GM21423 (cell line): ENCODE measurements around the gene TBCK.

Experiments
- ATAC-seq: cut with Tn5 transposase; IDR thresholded peaks from one replicate; pipeline ENCODE4 v1.9.1; 2021; ENCODE audit warnings: mild to moderate bottlenecking, moderate library complexity; ENCODE audit not compliant: unreplicated experiment

Gene TBCK

DNA sequence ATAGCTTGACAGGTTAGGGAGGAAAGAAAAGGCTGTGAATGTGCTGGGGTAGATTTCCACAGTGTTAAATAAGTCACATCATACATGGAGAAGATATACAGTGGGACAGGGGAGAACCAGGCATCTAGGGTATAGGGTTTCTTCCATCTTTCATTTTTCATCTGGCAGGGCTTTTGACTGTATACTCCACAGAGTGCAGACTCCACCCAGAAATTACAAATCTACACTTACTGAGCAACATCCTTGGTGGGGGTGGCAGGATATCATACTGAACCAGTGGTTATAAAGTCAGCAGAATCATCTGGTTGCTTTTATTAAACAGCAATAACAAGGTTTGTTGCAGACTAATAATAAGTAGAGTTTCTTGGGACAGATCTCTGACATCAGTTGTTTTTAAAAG, 266.5 kb downstream of the TBCK start:
- ATAC-seq, result no peak

- no peak for ATAC-seq
Measured at GRCh38 chr4:106048250-106048971, 267.6 kb downstream of the TBCK start.

DNA sequence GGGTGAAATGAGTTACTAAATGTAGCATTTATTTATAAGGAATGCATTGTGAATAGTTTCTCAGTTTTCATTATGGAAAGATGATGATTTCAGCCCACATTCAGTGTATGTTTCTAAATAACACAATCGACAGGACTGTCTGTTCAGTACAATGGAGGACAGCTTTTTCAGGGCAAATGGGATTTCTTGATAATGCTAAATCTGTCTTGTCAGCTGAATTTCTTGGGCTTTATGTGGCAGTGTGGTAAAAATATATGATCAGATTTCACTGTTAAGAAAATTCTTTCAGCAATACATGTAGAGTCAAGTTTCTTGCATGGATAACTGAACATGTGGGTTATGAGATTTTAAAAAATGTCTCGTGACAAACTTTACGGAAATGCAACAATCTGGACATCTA, 269.9 kb downstream of the TBCK start:
- no peak for ATAC-seq

- ATAC-seq, result no peak
Measured at GRCh38 chr4:106041294-106042002, 274.6 kb downstream of the TBCK start.

GRCh38 chr4:106039796-106040195, 276.2 kb downstream of the TBCK start:
- ATAC-seq, result no peak

- ATAC-seq, result no peak
Measured at GRCh38 chr4:106038908-106039307, 277.1 kb downstream of the TBCK start.

DNA sequence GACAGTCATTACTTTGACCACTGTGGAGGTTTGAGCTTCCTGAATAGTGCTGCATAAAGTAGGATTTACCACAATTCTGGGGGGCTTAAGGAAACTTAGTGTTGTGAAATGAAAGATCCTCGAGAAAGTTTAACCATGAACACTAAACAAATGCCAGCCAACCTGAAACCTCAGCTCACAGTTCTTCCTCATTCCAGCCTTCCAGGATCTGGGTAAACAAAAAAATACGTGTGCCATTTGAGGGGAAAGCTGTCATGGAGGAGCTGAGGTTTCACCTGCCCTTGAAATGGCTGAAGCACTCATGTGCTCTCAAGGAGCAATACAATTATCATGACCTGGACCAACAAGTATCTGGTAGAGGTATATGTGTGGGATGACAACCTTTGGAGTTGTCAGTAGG, 278.0 kb downstream of the TBCK start:
- no peak for ATAC-seq

GRCh38 chr4:106036848-106037247, 279.2 kb downstream of the TBCK start:
- ATAC-seq, result no peak

DNA sequence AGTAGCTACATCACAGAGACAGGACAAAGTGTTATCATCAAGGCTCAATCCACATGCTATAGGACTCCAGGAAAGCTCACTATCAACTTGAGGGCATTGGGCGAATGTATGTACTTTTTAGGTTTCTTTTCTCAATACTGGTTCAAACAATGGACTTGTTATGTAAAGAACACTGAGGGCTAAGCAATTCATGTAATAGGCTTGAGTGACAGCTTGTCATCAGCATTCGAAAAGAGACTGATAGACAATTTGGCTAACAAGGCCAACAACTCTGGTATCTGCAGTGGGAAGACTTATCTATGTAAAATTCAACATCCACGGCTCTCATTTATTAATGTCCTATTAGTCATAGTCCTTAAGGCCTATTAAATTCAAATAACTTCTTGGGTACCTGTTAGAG, 279.7 kb downstream of the TBCK start:
- no peak for ATAC-seq

GRCh38 chr4:106035204-106035603, 280.8 kb downstream of the TBCK start:
- no peak for ATAC-seq

DNA sequence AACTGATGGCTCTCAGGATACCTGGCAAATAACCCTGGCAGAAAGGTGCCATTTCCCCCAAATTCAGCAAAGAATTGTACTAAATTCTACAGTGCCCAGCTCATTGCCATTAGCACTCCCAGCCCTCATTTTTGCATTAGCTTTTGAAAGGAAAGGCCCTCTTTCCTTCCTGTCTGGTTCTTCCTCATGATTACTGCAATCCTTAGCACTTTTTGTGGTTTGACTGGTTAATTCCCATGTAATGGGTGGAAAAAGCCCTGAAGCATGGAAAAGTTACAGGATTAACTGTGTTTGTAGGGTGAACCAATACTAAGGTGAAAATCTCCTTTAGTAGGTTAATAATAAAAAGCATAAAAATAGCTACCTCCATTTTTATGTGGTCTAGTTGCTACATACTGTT, 281.3 kb downstream of the TBCK start:
- no peak for ATAC-seq

GRCh38 chr4:106034220-106034619, 281.8 kb downstream of the TBCK start:
- no peak for ATAC-seq

DNA sequence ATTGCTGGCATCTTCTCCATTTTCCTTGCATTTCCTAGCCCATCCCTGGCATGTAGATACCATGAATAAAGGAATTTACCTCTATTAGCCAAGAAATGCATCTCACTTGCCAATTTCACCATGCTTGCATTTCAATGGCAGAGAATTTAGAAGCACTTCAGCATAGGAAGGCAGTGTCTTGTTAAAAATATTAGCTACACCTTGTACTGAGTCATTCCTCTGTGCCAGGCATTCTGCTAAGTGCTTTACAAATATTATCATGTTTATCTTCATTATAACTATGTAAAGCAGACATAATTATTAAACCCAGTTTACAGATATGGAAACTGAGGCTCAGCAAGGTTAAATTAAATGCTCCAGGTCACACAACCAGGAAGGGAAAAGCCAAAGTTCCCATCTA, 282.5 kb downstream of the TBCK start:
- ATAC-seq, result no peak

DNA sequence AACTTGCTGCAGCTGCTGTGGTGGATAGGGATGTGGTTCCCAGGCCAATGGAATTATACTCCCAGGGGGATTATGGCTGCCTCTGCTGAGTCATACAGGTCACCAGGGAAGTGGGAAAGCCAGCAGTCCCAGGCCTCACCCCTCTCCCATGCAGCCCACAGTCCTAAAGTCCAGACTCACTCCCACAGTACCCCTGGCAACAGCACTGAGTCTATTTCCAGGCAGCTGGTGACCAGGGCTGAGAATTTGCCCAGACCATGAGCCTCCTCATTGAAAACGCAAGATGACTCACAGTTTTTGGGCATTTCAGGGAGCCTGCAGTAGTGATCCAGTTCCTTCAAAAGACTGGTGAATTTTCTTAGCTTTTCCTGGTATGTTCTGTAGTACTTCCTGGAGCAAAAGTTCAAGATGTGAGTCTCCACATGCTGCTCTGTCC, 283.1 kb downstream of the TBCK start:
- no peak for ATAC-seq

DNA sequence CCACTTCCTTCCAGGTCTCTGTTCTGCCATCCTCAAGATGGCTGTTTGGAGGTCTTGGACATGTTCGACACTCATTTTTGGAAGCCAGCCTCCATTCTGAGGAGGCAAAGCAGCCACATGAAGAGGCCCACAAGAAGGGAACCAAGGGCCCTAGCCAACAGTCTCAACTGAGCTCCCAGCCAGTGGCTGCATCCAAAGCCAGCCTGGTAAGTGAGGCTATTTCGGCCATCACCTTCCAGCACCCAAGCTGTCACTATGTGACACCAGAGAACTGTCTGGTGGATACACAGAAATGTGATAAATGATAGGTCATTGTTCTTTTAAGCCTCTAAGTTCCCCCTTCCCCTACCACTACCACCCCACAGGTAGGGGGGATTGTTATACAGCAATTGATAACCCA, 293.6 kb downstream of the TBCK start:
- ATAC-seq, result no peak

- no peak for ATAC-seq
Measured at GRCh38 chr4:106021737-106022410, 294.1 kb downstream of the TBCK start.

DNA sequence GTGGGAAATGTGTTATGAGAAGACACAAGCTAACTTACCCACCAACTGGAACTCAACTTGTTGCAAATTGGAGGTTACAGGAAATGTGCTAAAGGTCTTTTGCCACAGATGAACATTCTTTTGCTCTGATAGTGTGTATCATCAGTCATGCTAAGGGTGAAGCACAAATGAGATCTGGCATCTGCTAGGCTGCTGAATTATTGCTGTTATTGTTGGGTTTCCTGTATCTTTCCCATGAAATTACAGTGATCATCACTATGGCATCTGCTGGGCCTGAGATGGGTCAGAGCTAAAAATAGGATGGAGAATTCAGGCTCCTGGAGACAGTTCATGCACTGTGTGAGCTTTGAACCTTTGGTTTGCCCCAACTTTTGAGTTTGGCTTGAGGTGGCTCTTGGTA, 296.2 kb downstream of the TBCK start:
- ATAC-seq, result no peak

- ATAC-seq, result no peak
Measured at GRCh38 chr4:106017975-106018374, 298.0 kb downstream of the TBCK start.

DNA sequence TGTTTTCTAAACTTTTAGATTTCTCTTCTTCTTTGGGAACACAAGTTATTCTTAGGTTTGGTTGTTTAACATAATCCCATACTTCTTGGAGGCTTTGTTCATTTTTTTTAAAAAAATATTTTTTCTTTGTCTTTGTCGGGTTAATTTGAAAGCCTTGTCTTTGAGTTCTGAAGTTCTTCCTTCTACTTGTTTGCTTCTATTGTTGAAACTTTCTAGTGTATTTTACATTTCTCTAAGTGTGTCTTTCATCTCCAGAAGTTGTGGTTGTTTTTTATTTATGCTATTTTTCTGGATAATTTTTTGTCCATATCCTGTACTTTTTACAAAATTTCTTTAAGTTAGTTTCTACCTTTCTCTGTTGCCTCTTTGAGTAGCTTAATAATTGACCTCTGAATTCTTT, 304.6 kb downstream of the TBCK start:
- ATAC-seq, result no peak

DNA sequence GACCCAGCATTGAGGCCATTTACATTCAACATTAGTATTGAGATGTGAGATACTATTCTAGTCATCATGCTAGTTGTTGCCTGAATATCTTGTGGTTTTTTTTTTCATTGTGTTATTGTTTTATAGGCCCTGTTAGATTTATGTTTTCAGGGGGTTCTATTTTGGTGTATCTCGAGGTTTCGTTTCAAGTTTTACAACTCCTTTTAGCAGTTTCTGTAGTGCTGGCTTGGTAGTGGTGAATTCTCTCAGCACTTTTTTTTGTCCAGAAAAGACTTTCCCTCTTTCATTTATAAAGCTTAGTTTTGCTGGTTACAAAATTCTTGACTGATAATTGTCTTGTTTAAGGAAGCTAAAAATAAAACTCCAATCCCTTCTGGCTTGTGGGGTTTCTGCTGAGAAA, 305.2 kb downstream of the TBCK start:
- ATAC-seq, result no peak

GRCh38 chr4:106002994-106003393, 313.0 kb downstream of the TBCK start:
- ATAC-seq, result no peak
